Omental fat pad (tissue), 4 donors: ENCODE results near the gene IQCC. TPM values are rescaled to one million over a fixed set of nuclear protein-coding genes. Genes with fewer than 3 reads are reported as not detected.

Experiments
- ATAC-seq: fragments of 150-250 bp; one replicate; pipeline ENCODE4 v1.9.1; 2016; ENCODE audit warnings: mild to moderate bottlenecking, moderate library complexity; ENCODE audit not compliant: low FRiP score
- DNase-seq: peaks from one replicate; pipeline ENCODE4 v3.0.0-alpha.2; 2019; ENCODE audit warnings: low spot score
- CTCF ChIP-seq, 3 donors: fragments of 450-650 bp; IDR thresholded peaks; one replicate each; pipeline ENCODE4 v1.5.1; 2016 to 2017; ENCODE audit warnings: antibody characterized with exemption in 3 of 3, mild to moderate bottlenecking in 3 of 3, moderate library complexity in 2 of 3
- total RNA-seq, 4 donors: library from RNA; depleted of rRNA; stranded (reverse); fragments of >200 nt; gene quantifications; one replicate each; pipeline ENCODE4 v1.1.0, GENCODE V29; 2016

The IQCC gene
- total RNA-seq, 4 donors from 2014 or later: 0.60 to 1.9 (median 1.2) TPM

- TF ChIP-seq CTCF (IDR thresholded peaks at IDR 0.05): no peak
- DNase-seq: no peak
- ATAC-seq: no peak
Measured at GRCh38 chr1:32195972-32196823, 9.3 kb upstream of the IQCC start.

DNA sequence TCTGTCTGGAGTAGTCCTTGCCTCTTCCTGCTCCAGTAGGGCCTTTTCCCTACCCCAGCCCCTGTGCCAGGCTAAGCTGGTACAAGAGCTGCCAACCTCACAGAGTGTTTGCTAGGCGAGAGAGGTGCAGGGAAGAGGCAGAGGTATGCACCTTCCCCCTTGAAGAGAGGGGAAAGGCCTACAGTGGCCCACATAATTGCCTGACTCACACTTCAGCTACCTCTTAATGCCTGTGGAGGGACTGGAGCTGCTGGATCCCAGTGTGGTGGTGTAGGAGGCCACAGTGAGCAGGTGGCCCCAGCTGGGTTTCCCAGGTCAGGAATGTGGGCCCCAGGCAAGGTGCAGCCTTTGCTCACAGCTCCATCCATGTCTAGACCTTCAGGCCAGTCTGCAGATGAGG, 8.4 kb upstream of the IQCC start:
- no peak for ATAC-seq
- DNase-seq: no peak
- TF ChIP-seq CTCF (IDR thresholded peaks at IDR 0.05): no peak

DNA sequence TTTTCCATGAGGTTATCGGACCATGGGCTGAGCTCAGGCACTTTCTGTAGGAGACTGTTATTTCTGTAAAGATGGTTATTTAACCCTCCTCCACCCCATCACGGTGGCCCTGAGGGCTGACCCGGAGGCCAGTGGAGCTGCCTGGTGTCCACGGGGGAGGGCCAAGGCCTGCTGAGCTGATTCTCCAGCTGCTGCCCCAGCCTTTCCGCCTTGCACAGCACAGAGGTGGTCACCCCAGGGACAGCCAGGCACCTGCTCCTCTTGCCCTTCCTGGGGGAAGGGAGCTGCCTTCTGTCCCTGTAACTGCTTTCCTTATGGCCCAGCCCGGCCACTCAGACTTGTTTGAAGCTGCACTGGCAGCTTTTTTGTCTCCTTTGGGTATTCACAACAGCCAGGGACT, 7.6 kb upstream of the IQCC start:
- no peak for DNase-seq
- no peak for ATAC-seq
- no peak for TF ChIP-seq CTCF (IDR thresholded peaks at IDR 0.05)

- no peak for TF ChIP-seq CTCF (IDR thresholded peaks at IDR 0.05)
- no peak for DNase-seq
- no peak for ATAC-seq
Measured at GRCh38 chr1:32198237-32199042, 7.0 kb upstream of the IQCC start.

- DNase-seq: no peak
- no peak for TF ChIP-seq CTCF (IDR thresholded peaks at IDR 0.05)
- no peak for ATAC-seq
Measured at GRCh38 chr1:32199043-32199716, 6.3 kb upstream of the IQCC start.

DNA sequence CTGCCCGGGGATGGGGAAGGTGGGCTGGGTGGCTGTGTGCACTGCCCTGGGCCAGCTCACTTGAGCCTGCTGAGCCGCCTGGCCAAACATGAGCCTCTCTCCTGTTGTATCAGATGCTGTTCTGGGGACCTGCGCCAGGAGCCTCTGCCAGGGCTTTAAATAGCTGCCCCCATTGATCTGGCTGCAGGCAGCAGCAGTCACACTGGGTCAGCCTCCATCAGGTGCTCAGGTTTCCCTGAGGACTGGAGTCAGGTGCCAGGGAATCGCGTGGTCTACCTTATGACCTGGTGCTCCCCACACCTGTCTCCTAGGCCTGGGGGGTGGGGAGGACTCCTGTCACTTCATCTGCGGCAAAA, 5.8 kb upstream of the IQCC start:
- no peak for ATAC-seq
- TF ChIP-seq CTCF (IDR thresholded peaks at IDR 0.05): no peak
- no peak for DNase-seq
